Measurements from ENCODE around the gene SCFD2.
"Not testable (repeated sequence)": the region's sequence is repeated elsewhere in the genome, so short reads cannot be mapped to it uniquely, and the experiment has no call there.

The SCFD2 gene

GRCh38 chr4:53050361-53050774 lies 315.5 kb downstream of the SCFD2 start:
- DNase-seq (ENCODE audit: low read depth in 2 of 2): no peak

GRCh38 chr4:53049528-53049927 lies 316.3 kb downstream of the SCFD2 start:
- no peak for DNase-seq (ENCODE audit: low read depth in 2 of 2)

GRCh38 chr4:53044651-53044960 lies 321.3 kb downstream of the SCFD2 start:
- DNase-seq (ENCODE audit: low read depth in 2 of 2): no peak

GRCh38 chr4:53043891-53044650 lies 321.8 kb downstream of the SCFD2 start:
- no peak for DNase-seq (ENCODE audit: low read depth in 2 of 2)

GRCh38 chr4:53043055-53043454 lies 322.8 kb downstream of the SCFD2 start:
- DNase-seq (ENCODE audit: low read depth in 2 of 2): no peak

- DNase-seq (ENCODE audit: low read depth in 2 of 2): peak; percentile 31 to 37
Measured at GRCh38 chr4:53040851-53041250, 325.0 kb downstream of the SCFD2 start.

GRCh38 chr4:53040459-53040815 lies 325.4 kb downstream of the SCFD2 start:
- DNase-seq (ENCODE audit: low read depth in 2 of 2): peak; percentile 35 to 44

- DNase-seq (ENCODE audit: low read depth in 2 of 2): no peak
Measured at GRCh38 chr4:53039741-53040458, 326.0 kb downstream of the SCFD2 start.

GRCh38 chr4:53037892-53038291 lies 328.0 kb downstream of the SCFD2 start:
- no peak for DNase-seq (ENCODE audit: low read depth in 2 of 2)

- not testable (repeated sequence) for DNase-seq (ENCODE audit: low read depth in 2 of 2)
Measured at GRCh38 chr4:53032908-53033307, 333.0 kb downstream of the SCFD2 start.

- DNase-seq (ENCODE audit: low read depth in 2 of 2): no peak
Measured at GRCh38 chr4:53026233-53026632, 339.6 kb downstream of the SCFD2 start.

GRCh38 chr4:53023677-53024299 lies 342.1 kb downstream of the SCFD2 start:
- DNase-seq (ENCODE audit: low read depth in 2 of 2): no peak

- no peak for DNase-seq (ENCODE audit: low read depth in 2 of 2)
Measured at GRCh38 chr4:53022513-53023100, 343.3 kb downstream of the SCFD2 start.

GRCh38 chr4:53021754-53022512 lies 343.9 kb downstream of the SCFD2 start:
- no peak for DNase-seq (ENCODE audit: low read depth in 2 of 2)

GRCh38 chr4:53019485-53020382 lies 346.1 kb downstream of the SCFD2 start:
- DNase-seq (ENCODE audit: low read depth in 2 of 2): no peak

GRCh38 chr4:53018471-53018870 lies 347.4 kb downstream of the SCFD2 start:
- DNase-seq (ENCODE audit: low read depth in 2 of 2): no peak

- no peak for DNase-seq (ENCODE audit: low read depth in 2 of 2)
Measured at GRCh38 chr4:53016099-53016820, 349.6 kb downstream of the SCFD2 start.

GRCh38 chr4:53015681-53016080 lies 350.2 kb downstream of the SCFD2 start:
- no peak for DNase-seq (ENCODE audit: low read depth in 2 of 2)

- DNase-seq (ENCODE audit: low read depth in 2 of 2): no peak
Measured at GRCh38 chr4:53014881-53015280, 351.0 kb downstream of the SCFD2 start.
